ENCODE measurements around the gene DNAJC17. TPM values are rescaled to one million over a fixed set of nuclear protein-coding genes. Genes with fewer than 3 reads are reported as not detected.

Gene DNAJC17
- polyA plus RNA-seq, 1 donor from 2014 or later: 79.6 TPM

GRCh38 chr15:40831861-40832260 lies 24.6 kb upstream of the DNAJC17 start:
- no peak overlapping the region for H3K27ac ChIP-seq (ENCODE audit: low read length)
- TF ChIP-seq MXI1 (conservative IDR thresholded peaks at IDR 0.05; ENCODE audit: poor library complexity, severe bottlenecking) (no peak), TAF1 (IDR thresholded peaks at IDR 0.05; ENCODE audit: low read depth) (no peak), EZH2 (IDR thresholded peaks at IDR 0.05; ENCODE audit: borderline replicate concordance, insufficient read depth, low read length, poor library complexity, severe bottlenecking) (no peak), EP300 (conservative IDR thresholded peaks at IDR 0.05; ENCODE audit: poor library complexity, severe bottlenecking) (no peak), SMC3 (conservative IDR thresholded peaks at IDR 0.05; ENCODE audit: poor library complexity) (no peak), RAD21 (conservative IDR thresholded peaks at IDR 0.05) (no peak), POLR2AphosphoS5 (IDR thresholded peaks at IDR 0.05) (no peak), CTCF (IDR thresholded peaks at IDR 0.05; ENCODE audit: poor library complexity, severe bottlenecking) (no peak)
- TF ChIP-seq, protein P1, sequence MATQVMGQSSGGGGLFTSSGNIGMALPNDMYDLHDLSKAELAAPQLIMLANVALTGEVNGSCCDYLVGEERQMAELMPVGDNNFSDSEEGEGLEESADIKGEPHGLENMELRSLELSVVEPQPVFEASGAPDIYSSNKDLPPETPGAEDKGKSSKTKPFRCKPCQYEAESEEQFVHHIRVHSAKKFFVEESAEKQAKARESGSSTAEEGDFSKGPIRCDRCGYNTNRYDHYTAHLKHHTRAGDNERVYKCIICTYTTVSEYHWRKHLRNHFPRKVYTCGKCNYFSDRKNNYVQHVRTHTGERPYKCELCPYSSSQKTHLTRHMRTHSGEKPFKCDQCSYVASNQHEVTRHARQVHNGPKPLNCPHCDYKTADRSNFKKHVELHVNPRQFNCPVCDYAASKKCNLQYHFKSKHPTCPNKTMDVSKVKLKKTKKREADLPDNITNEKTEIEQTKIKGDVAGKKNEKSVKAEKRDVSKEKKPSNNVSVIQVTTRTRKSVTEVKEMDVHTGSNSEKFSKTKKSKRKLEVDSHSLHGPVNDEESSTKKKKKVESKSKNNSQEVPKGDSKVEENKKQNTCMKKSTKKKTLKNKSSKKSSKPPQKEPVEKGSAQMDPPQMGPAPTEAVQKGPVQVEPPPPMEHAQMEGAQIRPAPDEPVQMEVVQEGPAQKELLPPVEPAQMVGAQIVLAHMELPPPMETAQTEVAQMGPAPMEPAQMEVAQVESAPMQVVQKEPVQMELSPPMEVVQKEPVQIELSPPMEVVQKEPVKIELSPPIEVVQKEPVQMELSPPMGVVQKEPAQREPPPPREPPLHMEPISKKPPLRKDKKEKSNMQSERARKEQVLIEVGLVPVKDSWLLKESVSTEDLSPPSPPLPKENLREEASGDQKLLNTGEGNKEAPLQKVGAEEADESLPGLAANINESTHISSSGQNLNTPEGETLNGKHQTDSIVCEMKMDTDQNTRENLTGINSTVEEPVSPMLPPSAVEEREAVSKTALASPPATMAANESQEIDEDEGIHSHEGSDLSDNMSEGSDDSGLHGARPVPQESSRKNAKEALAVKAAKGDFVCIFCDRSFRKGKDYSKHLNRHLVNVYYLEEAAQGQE (IDR thresholded peaks at IDR 0.05; ENCODE audit: borderline replicate concordance): no peak
- no peak overlapping the region for H3K9ac ChIP-seq (ENCODE audit: low read length)

DNA sequence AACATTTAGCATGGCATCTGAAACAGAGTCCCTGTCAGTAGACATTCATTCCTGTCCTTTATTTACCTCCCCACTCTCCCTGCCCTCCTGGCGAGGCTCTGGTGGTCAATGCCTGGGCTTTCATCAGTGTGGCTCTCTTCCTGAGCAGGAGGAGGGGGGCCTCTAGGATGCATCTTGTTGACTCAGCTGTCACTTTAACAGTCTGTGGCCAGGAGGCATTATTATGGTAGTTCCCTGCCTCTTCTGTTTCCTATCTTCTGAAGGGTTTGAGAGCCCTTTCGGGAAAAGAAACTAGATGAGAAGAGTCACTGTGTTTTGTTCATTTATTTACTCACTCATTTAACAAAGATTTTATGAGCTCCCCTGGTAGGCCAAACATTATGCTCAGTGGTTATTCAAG lies 23.6 kb upstream of the DNAJC17 start:
- Histone ChIP-seq H3K4me3 (ENCODE audit: low read length) (no peak overlapping the region), H3F3A (ENCODE audit: insufficient read depth, low read length, poor library complexity, severe bottlenecking) (no peaks in the 10 kb centered on the region), H3K9me2 (ENCODE audit: insufficient read depth, low read length) (no peaks in the 10 kb centered on the region), H3K9ac (ENCODE audit: low read length) (no peak overlapping the region), H3K27me3 (ENCODE audit: insufficient read depth, low read depth, low read length) (no peaks in the 10 kb centered on the region), H3K36me3 (ENCODE audit: insufficient read depth, low read length) (no peaks in the 10 kb centered on the region), H3K27ac (ENCODE audit: low read length) (no peak overlapping the region), H4K20me1 (ENCODE audit: insufficient read depth) (no peaks in the 10 kb centered on the region), H3K9me3 (ENCODE audit: low read length) (no peaks in the 10 kb centered on the region), H3K4me2 (ENCODE audit: low read length) (no peak overlapping the region), H2AFZ (ENCODE audit: low read depth, low read length) (no peak overlapping the region), H3K79me2 (replicated peaks; ENCODE audit: insufficient read depth, low read length) (no peaks in the 10 kb centered on the region)
- TF ChIP-seq POLR2AphosphoS5 (IDR thresholded peaks at IDR 0.05) (no peak), SMC3 (conservative IDR thresholded peaks at IDR 0.05; ENCODE audit: poor library complexity) (no peak), MXI1 (conservative IDR thresholded peaks at IDR 0.05; ENCODE audit: poor library complexity, severe bottlenecking) (no peak), CTCF (IDR thresholded peaks at IDR 0.05; ENCODE audit: poor library complexity, severe bottlenecking) (no peak), RAD21 (conservative IDR thresholded peaks at IDR 0.05) (no peak), EZH2 (IDR thresholded peaks at IDR 0.05; ENCODE audit: borderline replicate concordance, insufficient read depth, low read length, poor library complexity, severe bottlenecking) (no peak)

More at GRCh38 chr15:40831861-40832260, 24.6 kb upstream of the DNAJC17 start:
- Histone ChIP-seq H3K79me2 (replicated peaks; ENCODE audit: insufficient read depth, low read length) (no peaks in the 10 kb centered on the region), H4K20me1 (ENCODE audit: insufficient read depth) (no peaks in the 10 kb centered on the region), H2AFZ (ENCODE audit: low read depth, low read length) (no peak overlapping the region), H3K9me3 (ENCODE audit: low read length) (no peaks in the 10 kb centered on the region), H3K36me3 (ENCODE audit: insufficient read depth, low read length) (no peaks in the 10 kb centered on the region), H3K9me2 (ENCODE audit: insufficient read depth, low read length) (no peaks in the 10 kb centered on the region), H3K4me2 (ENCODE audit: low read length) (no peak overlapping the region), H3K27me3 (ENCODE audit: insufficient read depth, low read depth, low read length) (no peaks in the 10 kb centered on the region), H3F3A (ENCODE audit: insufficient read depth, low read length, poor library complexity, severe bottlenecking) (no peaks in the 10 kb centered on the region), H3K4me3 (ENCODE audit: low read length) (no peak overlapping the region)

All from neural cell (in vitro differentiated cells).